ENCODE measurements around the gene MRGPRF.

Gene MRGPRF

GRCh38 chr11:69013009-69013951 is at the start of gene MRGPRF:
Gene MRGPRF (minus strand): TSS chr11:69013246. CDS start chr11:69009901, 3,345 bp downstream.
- H3K4me3 ChIP-seq (ENCODE audit: low read depth, low read length) = peak within 1 kb of the TSS; percentile 70
- TF ChIP-seq, protein P1, sequence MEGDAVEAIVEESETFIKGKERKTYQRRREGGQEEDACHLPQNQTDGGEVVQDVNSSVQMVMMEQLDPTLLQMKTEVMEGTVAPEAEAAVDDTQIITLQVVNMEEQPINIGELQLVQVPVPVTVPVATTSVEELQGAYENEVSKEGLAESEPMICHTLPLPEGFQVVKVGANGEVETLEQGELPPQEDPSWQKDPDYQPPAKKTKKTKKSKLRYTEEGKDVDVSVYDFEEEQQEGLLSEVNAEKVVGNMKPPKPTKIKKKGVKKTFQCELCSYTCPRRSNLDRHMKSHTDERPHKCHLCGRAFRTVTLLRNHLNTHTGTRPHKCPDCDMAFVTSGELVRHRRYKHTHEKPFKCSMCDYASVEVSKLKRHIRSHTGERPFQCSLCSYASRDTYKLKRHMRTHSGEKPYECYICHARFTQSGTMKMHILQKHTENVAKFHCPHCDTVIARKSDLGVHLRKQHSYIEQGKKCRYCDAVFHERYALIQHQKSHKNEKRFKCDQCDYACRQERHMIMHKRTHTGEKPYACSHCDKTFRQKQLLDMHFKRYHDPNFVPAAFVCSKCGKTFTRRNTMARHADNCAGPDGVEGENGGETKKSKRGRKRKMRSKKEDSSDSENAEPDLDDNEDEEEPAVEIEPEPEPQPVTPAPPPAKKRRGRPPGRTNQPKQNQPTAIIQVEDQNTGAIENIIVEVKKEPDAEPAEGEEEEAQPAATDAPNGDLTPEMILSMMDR (IDR thresholded peaks at IDR 0.05; ENCODE audit: insufficient read depth, low read length, missing control alignments) = peak; percentile 93
- ChIA-PET POLR2A (interaction anchor here (0.9 to 1.2 kb wide), 2 partner anchors 9 to 124 kb away, joined by 3 to 4 read pairs; no protein-coding TSS in a partner anchor), CTCF (interaction anchor here (0.8 to 4.6 kb wide), 13 partner anchors 9 to 123 kb away, joined by 3 to 37 read pairs (median 4); partner anchors contain the start of gene TPCN2)
- DNase-seq (ENCODE audit: low read depth, low spot score) = no peak

- ChIA-PET POLR2A (no interaction called here), CTCF (no interaction called here)
- TF ChIP-seq, protein P1 (IDR thresholded peaks at IDR 0.05; ENCODE audit: insufficient read depth, low read length, missing control alignments) = no peak
These were observed 49.3 kb upstream of the MRGPRF start for GRCh38 chr11:69062169-69062855.

DNA sequence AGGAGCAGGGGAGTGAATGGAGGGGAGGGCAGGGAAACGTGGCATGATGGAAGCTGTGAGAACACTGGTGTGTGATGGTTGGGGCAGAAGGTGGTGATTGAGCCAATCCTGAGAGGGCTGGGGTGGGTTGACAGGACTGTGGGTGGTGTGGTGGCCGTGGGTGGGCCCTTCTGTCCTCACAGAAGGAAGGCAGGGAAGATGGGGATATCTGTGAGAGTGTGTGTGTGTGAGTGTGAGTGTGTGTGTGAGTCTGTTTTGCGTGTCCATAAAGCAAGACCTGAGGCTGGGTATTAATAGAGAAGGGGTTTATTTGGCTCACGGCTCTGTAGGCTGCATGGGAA is 48.6 kb upstream of the MRGPRF start:
- ChIA-PET CTCF (no interaction called here), POLR2A (interaction anchor here (0.7 kb wide), 1 partner anchor 550 kb away, joined by 3 read pairs; no protein-coding TSS in a partner anchor)
- TF ChIP-seq, protein P1 (IDR thresholded peaks at IDR 0.05; ENCODE audit: insufficient read depth, low read length, missing control alignments) = no peak
- H3K4me3 ChIP-seq (ENCODE audit: low read depth, low read length) = no peak overlapping the region
- DNase-seq (ENCODE audit: low read depth, low spot score) = no peak

More at GRCh38 chr11:69062169-69062855, 49.3 kb upstream of the MRGPRF start:
- H3K4me3 ChIP-seq (ENCODE audit: low read depth, low read length) = no peak overlapping the region
- DNase-seq (ENCODE audit: low read depth, low spot score) = no peak

DNA sequence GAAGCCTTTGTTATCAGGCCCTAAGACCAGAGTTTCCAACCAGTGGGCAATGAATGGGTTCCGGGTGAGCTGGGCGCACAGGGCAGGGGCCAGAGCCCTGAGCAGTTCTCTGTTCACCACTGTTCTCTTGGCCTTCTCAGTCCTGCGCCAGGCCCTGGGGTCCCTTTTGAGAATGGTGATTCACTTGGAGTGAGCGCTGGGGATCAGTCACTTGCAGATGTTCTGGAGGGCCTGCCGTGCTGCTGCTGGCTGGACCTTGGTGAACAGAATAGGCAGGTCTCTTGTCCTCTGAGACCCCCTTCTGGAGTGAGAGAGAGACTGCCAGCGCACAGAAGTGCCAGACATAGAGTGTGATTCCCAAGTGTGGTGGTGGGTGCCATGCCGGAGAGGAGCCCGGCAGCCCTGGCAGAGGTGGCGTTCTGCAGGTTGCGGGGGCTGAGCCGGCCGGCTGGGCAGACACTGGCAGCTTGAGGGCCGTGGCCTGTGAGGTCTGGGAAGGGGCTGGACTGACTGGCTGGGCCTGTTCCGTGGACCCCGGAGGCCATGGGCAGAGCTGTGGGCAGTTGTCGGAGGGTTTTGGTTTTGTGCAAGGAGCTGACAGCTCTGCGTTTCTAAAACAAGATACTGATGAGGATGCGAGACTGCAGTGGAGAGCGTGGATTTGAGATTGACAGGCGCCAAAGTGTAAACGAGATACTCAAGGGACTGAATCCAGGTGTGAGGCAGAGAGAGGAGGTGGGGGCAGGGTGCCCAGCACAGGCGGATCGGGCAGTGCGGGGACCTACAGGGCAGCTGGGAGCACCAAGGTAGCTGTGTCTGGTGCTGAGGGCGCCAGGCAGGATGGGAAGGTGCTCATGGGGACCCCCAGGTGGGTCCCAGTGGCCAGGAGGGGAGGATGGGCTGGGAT is 48.0 kb upstream of the MRGPRF start:
- ChIA-PET CTCF (no interaction called here), POLR2A (interaction anchor here (0.7 kb wide), 1 partner anchor 551 kb away, joined by 3 read pairs; no protein-coding TSS in a partner anchor)
- no peak overlapping the region for H3K4me3 ChIP-seq (ENCODE audit: low read depth, low read length)
- TF ChIP-seq, protein P1 (IDR thresholded peaks at IDR 0.05; ENCODE audit: insufficient read depth, low read length, missing control alignments) = no peak
- no peak for DNase-seq (ENCODE audit: low read depth, low spot score)

DNA sequence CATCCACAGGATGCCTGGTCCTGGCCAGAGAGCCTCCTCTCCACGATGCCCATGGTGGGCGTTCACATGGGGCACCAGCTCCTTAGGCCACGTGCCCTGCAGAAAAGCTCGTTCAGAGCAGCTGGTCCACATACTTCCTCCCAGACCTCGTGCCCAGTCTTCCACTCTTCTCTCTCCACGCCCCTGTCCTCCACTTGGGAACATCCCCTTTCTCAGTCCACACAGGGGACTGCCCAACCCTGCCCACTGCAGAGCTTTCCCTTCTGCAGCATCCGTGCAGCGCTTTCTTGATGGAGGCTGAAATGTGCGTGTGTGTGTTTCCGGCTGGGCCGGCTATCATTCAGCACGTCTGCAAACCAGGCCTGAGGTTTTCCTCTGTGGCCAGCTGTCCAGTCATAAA is 46.9 kb upstream of the MRGPRF start:
- no peak for DNase-seq (ENCODE audit: low read depth, low spot score)
- H3K4me3 ChIP-seq (ENCODE audit: low read depth, low read length) = no peak overlapping the region
- CTCF ChIA-PET = interaction anchor here (1.8 kb wide), 1 partner anchor 16 kb away, joined by 10 read pairs; no protein-coding TSS in a partner anchor
- TF ChIP-seq, protein P1 (IDR thresholded peaks at IDR 0.05; ENCODE audit: insufficient read depth, low read length, missing control alignments) = no peak
- POLR2A ChIA-PET = no interaction called here

Data from AG04449 (cell line).